Panc1 (cell line): Measurements from ENCODE around the gene UPB1. TPM values are rescaled to one million over a fixed set of nuclear protein-coding genes. Genes with fewer than 3 reads are reported as not detected.

Experiments used
- ATAC-seq: fragments of 200-7000 bp; cut with Tn5 transposase; 2 replicates; pipeline ENCODE4 v1.9.1; 2020; ENCODE audit warnings: mild to moderate bottlenecking, moderate library complexity
- BruUV-seq: library from RNA; stranded (reverse); fragments of 400-500 nt; replicated peaks from 2 replicates; lab custom pipeline; 2021; lab: Mats Ljungman, UMichigan
- CTCF ChIA-PET: fragments of 300-600 bp; sonication (Branson Sonifier 250); formaldehyde crosslinking; loops from one replicate; lab custom pipeline; 2022; ENCODE audit warnings: antibody characterized with exemption; lab: Charles Lee
- POLR2A ChIA-PET: fragments of 300-600 bp; sonication (Branson Sonifier 250); formaldehyde crosslinking; loops from one replicate; lab custom pipeline; 2022; ENCODE audit warnings: antibody characterized with exemption; lab: Charles Lee
- DNase-seq: peaks from one replicate; pipeline ENCODE4 v3.0.0-alpha.2; 2010; ENCODE audit warnings: low read depth, low spot score
- H3K27ac ChIP-seq: 2 replicates; pipeline ENCODE4 v1.5.1; 2011; ENCODE audit warnings: mild to moderate bottlenecking, low read length, inconsistent platforms
- H3K27me3 ChIP-seq: fragments of 200-500 bp; sonication (Bioruptor generic); 2 replicates; pipeline ENCODE4 v1.6.0; 2014; ENCODE audit warnings: low read length, inconsistent platforms; ENCODE audit not compliant: control insufficient read depth, insufficient read depth
- H3K36me3 ChIP-seq: fragments of 200-500 bp; sonication (Bioruptor generic); 2 replicates; pipeline ENCODE4 v1.5.1; 2014; ENCODE audit warnings: inconsistent platforms, mild to moderate bottlenecking, low read length, moderate library complexity; ENCODE audit not compliant: control insufficient read depth, insufficient read depth
- H3K4me1 ChIP-seq: 2 replicates; pipeline ENCODE4 v1.5.1; 2011; ENCODE audit warnings: inconsistent platforms, mild to moderate bottlenecking, low read length, moderate library complexity; ENCODE audit not compliant: control insufficient read depth, insufficient read depth
- H3K4me3 ChIP-seq, 2 experiments: 2 replicates each; pipeline ENCODE4 v1.5.1; 2011 to 2012; ENCODE audit warnings: low read depth in 2 of 2, low read length in 2 of 2, mild to moderate bottlenecking in 2 of 2, inconsistent platforms in 1 of 2, moderate library complexity in 1 of 2
- H3K9me3 ChIP-seq: fragments of 200-500 bp; sonication (Bioruptor generic); 2 replicates; pipeline ENCODE4 v1.5.1; 2014; ENCODE audit warnings: low read depth, mild to moderate bottlenecking, inconsistent platforms, low read length, moderate library complexity; ENCODE audit not compliant: control insufficient read depth, insufficient read depth
- POLR2AphosphoS5 ChIP-seq: IDR thresholded peaks from 2 replicates; pipeline ENCODE4 v1.6.1; 2012; ENCODE audit warnings: mild to moderate bottlenecking, low read depth, low read length, moderate library complexity
- SIN3A ChIP-seq: IDR thresholded peaks from 2 replicates; pipeline ENCODE4 v1.6.1; 2012; ENCODE audit warnings: low read depth, mild to moderate bottlenecking, low read length, moderate library complexity, borderline replicate concordance; ENCODE audit not compliant: insufficient read depth
- TCF7L2 ChIP-seq: IDR thresholded peaks from 2 replicates; pipeline ENCODE4 v1.6.1; 2011; ENCODE audit warnings: mild to moderate bottlenecking, low read depth, low read length, inconsistent platforms
- in situ Hi-C: cut with HindIII; loops from 2 replicates; pipeline ENCODE4 v1.10.0; 2016; ENCODE audit warnings: low sequenced_read_pairs, low pct_unique_long_range_greater_than_20kb
- intact Hi-C: fragments of 100-400 bp; cut with micrococcal nuclease; formaldehyde crosslinking; loops from one replicate; pipeline ENCODE4 v1.10.0; 2022; ENCODE audit not compliant: unreplicated experiment
- total RNA-seq: library from RNA; stranded (reverse); gene quantifications from one replicate; pipeline ENCODE4 v1.2.1, GENCODE V29; 2021; ENCODE audit not compliant: unreplicated experiment
- TF ChIP-seq, protein P1 (sequence below): fragments of 450-650 bp; IDR thresholded peaks from 2 replicates; pipeline ENCODE4 v1.5.1; 2017; ENCODE audit warnings: mild to moderate bottlenecking
- TF ChIP-seq, protein P2 (sequence below), 2 experiments: IDR thresholded peaks; 2 replicates each; pipeline ENCODE4 v1.6.1; 2011 to 2012; ENCODE audit warnings: low read depth in 2 of 2, control low read depth in 1 of 2, low read length in 1 of 2, mild to moderate bottlenecking in 1 of 2, moderate library complexity in 1 of 2; ENCODE audit not compliant: insufficient read depth in 1 of 2

UPB1 gene
- total RNA-seq, 1 experiment from 2014 or later: 0.10 TPM

DNA sequence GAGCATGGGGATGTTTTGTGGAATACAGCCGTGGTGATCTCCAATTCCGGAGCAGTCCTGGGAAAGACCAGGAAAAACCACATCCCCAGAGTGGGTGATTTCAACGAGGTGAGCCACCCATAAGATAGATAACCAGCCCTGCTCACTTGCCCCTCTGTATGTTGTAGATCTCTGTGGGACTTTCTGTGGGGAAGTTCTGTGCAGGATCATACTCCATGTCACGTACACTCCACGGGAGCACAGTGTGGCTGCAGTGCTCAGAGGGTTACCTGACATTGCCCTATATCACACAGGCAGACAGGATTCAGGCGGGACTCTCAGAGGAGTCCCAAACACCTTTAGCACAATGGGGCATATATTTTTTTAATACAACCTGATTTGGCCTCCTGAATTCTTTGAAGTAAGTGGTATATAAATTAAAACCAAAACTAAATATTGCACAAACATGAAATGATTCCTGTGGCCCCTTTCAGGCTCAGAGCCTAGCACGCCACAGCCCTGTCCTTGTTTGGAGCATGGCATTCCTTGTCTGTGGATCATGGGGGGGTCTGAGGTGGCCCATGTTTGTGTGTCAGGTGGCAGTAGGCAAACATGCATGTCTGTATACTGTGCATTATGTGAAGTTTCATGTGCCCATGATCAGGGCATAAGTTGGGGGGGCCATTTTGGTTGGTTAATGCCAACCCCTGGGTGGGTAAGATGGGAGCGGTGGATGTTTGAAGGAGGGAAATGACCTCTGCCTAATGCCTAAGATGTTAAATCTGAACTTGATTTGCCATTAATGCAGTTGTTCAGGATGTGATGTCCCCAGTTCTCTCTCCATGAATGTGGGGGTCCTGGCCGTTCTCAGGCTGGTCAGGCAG lies 18.5 kb downstream of the UPB1 start:
- ATAC-seq (no peak), DNase-seq (no peak)
- ChIA-PET POLR2A (interaction anchor here (0.6 kb wide), 1 partner anchor 62 kb away, joined by 6 read pairs; no protein-coding TSS in a partner anchor), CTCF (no interaction called here)
- intact Hi-C loops (no loop called here), in situ Hi-C loops (no loop called here)
- no TSS peak for BruUV-seq
- Histone ChIP-seq H3K27ac (no peak overlapping the region), H3K36me3 (no peaks in the 10 kb centered on the region), H3K9me3 (no peaks in the 10 kb centered on the region), H3K27me3 (no peaks in the 10 kb centered on the region), H3K4me3 (no peak overlapping the region), H3K4me1 (peaks cover 3% of the 10 kb centered on the region; the same call in 1 of the 2 replicates)
- TF ChIP-seq, protein P1, sequence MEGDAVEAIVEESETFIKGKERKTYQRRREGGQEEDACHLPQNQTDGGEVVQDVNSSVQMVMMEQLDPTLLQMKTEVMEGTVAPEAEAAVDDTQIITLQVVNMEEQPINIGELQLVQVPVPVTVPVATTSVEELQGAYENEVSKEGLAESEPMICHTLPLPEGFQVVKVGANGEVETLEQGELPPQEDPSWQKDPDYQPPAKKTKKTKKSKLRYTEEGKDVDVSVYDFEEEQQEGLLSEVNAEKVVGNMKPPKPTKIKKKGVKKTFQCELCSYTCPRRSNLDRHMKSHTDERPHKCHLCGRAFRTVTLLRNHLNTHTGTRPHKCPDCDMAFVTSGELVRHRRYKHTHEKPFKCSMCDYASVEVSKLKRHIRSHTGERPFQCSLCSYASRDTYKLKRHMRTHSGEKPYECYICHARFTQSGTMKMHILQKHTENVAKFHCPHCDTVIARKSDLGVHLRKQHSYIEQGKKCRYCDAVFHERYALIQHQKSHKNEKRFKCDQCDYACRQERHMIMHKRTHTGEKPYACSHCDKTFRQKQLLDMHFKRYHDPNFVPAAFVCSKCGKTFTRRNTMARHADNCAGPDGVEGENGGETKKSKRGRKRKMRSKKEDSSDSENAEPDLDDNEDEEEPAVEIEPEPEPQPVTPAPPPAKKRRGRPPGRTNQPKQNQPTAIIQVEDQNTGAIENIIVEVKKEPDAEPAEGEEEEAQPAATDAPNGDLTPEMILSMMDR: no peak
- TF ChIP-seq POLR2AphosphoS5: no peak
- TF ChIP-seq, protein P2, sequence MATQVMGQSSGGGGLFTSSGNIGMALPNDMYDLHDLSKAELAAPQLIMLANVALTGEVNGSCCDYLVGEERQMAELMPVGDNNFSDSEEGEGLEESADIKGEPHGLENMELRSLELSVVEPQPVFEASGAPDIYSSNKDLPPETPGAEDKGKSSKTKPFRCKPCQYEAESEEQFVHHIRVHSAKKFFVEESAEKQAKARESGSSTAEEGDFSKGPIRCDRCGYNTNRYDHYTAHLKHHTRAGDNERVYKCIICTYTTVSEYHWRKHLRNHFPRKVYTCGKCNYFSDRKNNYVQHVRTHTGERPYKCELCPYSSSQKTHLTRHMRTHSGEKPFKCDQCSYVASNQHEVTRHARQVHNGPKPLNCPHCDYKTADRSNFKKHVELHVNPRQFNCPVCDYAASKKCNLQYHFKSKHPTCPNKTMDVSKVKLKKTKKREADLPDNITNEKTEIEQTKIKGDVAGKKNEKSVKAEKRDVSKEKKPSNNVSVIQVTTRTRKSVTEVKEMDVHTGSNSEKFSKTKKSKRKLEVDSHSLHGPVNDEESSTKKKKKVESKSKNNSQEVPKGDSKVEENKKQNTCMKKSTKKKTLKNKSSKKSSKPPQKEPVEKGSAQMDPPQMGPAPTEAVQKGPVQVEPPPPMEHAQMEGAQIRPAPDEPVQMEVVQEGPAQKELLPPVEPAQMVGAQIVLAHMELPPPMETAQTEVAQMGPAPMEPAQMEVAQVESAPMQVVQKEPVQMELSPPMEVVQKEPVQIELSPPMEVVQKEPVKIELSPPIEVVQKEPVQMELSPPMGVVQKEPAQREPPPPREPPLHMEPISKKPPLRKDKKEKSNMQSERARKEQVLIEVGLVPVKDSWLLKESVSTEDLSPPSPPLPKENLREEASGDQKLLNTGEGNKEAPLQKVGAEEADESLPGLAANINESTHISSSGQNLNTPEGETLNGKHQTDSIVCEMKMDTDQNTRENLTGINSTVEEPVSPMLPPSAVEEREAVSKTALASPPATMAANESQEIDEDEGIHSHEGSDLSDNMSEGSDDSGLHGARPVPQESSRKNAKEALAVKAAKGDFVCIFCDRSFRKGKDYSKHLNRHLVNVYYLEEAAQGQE (IDR thresholded peaks at IDR 0.05; ENCODE audit: insufficient read depth in 1 of 2, low read depth in 2 of 2, low read length in 1 of 2): no peak
- no peak for TF ChIP-seq SIN3A
- no peak for TF ChIP-seq TCF7L2

GRCh38 chr22:24514241-24515026 lies 19.3 kb downstream of the UPB1 start:
- peaks cover 3% of the 10 kb centered on the region; the same call in 1 of the 2 replicates for H3K4me1 ChIP-seq
- POLR2A ChIA-PET: interaction anchor here (0.6 kb wide), 1 partner anchor 61 kb away, joined by 6 read pairs; no protein-coding TSS in a partner anchor
- DNase-seq: no peak
- ATAC-seq: no peak; the same call in 1 of the 2 replicates
- no peaks in the 10 kb centered on the region for H3K36me3 ChIP-seq
- intact Hi-C loops: no loop called here
- in situ Hi-C loops: no loop called here
- no TSS peak for BruUV-seq
- CTCF ChIA-PET: no interaction called here
- H3K27me3 ChIP-seq: no peaks in the 10 kb centered on the region
- H3K27ac ChIP-seq: no peak overlapping the region
- no peak overlapping the region for H3K4me3 ChIP-seq
- TF ChIP-seq, protein P1: no peak
- TF ChIP-seq POLR2AphosphoS5 (no peak), TCF7L2 (no peak), SIN3A (no peak)
- TF ChIP-seq, protein P2 (IDR thresholded peaks at IDR 0.05; ENCODE audit: insufficient read depth in 1 of 2, low read depth in 2 of 2, low read length in 1 of 2): no peak
- no peaks in the 10 kb centered on the region for H3K9me3 ChIP-seq
